Inferior parietal cortex (tissue), 1 donor: ENCODE measurements around the gene SERGEF.

Source experiments
- DNase-seq: peaks from one replicate; pipeline ENCODE4 v3.0.0-alpha.2; 2016; ENCODE audit errors: extremely low spot score

Gene SERGEF

DNA sequence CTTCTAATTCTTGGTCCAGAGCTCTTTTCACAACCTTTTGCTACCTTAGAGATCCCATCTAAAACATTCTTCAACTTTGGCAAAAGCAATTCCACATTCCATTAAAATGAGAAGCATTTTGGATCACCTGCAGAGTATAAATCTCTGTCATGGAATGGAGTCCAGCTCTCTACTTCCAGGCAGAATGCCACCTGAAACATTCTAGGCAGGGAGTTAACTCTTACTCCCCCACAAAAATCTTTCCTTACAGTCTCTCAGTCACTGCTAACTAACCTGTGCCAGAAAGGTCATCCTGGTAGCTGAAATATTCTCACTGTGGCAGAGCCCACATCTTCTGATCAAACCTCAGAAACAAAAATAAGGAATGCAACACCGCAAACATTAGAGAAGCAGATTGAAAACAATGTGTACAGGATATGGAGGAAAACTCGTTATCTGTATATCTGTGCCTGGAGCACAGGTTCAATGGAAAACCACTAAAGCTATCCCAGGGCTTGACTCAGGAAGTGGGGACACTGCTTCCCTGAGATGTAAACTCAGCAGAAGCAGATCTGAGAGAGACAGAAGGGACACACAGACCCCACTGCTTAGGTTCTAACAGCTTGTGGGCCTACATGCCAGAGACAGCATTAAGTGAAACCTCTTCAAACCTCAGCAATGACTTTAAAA lies 199.3 kb downstream of the SERGEF start:
- no peak for DNase-seq

GRCh38 chr11:17812865-17813187 lies 200.0 kb downstream of the SERGEF start:
- DNase-seq, result no peak

GRCh38 chr11:17812091-17812864 lies 200.6 kb downstream of the SERGEF start:
- DNase-seq, result no peak

GRCh38 chr11:17811352-17811751 lies 201.5 kb downstream of the SERGEF start:
- DNase-seq, result no peak

DNA sequence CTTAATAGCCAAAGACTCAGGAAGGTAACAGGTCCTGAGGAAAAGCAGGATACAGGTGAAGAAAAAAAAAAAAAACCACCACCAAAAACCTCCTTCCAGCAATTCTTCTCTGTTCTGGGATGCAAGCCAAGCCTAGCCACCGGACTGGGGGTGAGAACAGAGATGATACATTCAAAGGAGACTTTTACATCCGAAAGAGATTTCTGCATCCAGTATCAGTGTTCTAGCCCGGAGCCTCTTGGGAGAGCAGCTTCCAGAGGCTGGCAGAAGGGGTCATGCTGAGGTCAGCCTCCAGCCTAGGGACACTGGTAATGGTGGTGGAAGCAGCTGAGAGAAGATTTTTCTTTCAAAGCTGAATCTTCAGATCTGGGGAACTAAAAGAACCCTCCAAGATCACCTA lies 202.1 kb downstream of the SERGEF start:
- no peak for DNase-seq

- DNase-seq, result no peak
These were observed 202.8 kb downstream of the SERGEF start for GRCh38 chr11:17810041-17810440.

DNA sequence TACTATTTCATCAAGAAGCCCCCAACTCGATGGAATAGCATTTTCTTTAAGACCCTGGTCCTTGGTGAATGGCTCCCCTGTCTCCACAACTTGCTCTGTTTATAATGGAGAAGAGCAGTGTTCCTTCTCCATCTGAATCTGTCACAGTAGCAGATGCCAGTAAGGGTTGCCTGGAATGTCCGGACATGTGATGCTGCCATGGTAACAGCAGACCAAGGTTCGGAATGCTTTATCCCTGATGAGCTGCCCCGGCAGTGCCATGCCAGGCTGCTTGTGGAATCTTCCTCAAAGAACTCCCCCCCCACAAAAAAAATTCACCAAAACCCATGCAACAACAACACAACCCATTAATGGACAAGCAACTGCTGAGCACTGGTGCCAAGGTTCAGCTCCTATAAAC lies 205.8 kb downstream of the SERGEF start:
- DNase-seq, result no peak

DNA sequence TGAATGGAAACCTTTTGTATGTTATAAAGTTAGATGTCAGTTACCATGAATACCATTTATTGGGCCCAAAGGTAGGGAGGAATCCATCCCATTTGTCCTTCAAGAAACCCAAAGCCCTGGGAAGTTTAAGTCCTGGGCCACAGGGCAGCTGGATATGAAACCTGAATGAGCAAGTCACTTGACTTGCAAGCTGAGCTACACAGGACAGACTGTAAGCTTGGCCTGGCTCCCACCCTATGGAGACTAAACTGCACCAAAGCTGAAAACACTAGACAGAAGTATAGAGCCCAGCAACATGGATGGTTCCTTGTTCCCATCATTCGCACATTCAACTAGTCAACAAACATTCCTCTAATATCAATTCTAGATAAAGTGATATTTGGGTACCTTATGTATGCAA lies 207.0 kb downstream of the SERGEF start:
- DNase-seq, result no peak

- DNase-seq, result no peak
These were observed 207.8 kb downstream of the SERGEF start for GRCh38 chr11:17805043-17805442.

- peak; percentile 40 for DNase-seq
These were observed 209.0 kb downstream of the SERGEF start for GRCh38 chr11:17803754-17804334.

DNA sequence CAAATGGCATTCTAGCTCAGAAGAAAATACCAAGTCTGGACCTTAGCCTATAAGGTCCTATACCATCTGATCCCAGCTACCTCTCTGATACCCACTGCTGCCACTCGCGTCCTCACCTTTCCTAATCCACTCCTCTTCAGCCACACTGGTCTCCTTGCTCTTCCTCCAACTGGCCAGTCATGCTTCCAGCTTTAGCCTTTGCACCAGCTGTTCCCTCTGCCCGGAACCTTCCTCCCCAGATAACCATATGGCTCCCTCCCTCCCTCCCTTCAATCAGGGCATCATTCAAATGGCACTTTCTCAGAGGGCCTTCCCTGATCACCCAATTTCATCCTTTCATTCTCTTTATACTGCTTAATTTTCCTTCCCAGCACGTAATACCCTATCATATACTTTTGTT lies 210.4 kb downstream of the SERGEF start:
- DNase-seq, result no peak

DNA sequence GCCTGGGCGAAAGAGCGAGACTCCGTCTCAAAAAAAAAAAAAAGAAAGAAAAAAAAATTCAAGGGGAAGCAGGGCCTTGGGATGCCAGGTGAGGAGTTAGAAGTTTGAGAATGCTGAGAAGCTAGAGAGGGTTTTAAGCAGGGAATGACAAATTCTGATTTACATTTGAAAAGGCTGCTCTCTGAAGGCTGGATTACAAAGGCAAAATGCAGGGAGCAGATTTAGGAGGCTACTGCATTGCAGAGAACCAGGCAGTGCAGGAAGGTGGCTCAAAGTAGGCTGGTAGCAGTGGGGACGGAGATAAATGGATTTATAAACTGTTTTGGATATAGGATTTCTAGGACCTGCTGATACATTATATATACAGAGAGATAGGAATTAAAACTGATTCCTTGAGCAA lies 211.7 kb downstream of the SERGEF start:
- no peak for DNase-seq

- no peak for DNase-seq
These were observed 213.7 kb downstream of the SERGEF start for GRCh38 chr11:17799147-17799546.

GRCh38 chr11:17798716-17799115 lies 214.1 kb downstream of the SERGEF start:
- no peak for DNase-seq

DNA sequence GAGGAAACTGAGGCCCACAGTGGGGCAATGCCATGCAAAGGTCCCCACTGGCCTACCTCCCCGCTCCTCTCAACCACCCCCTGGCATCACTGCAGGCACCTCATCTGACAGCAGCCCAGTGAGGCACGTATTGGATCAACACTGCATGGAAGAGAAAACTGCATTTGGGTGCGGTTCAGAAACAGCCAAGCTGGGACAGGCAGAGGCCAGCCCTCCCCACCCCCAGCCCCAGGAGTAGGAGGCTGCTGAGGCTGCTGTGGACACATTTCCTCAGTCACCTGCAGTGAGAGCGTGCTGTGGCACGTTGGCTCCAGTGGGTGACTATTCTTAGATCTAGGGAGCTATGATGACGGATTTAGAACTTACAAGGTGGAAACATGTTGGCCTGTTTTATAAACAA lies 214.6 kb downstream of the SERGEF start:
- DNase-seq, result no peak

DNA sequence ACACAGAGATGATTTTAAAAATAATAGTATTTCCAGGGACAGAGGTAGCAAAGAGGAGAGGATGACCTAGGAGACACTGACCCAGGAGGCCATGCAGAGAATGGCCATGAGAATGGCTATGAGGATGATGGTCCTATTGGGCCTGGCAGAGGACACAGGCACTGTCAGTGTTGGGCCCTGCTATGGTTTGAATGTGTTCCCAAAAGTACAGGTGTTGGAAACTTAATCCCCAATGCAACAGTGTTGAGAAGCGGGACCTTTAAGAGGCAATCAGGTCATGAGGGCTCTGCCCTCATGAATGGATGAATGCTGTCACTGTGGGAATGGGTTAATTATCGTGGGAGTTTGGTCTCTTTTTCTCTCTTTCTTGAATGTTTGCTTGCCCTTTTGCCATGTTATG lies 216.7 kb downstream of the SERGEF start:
- DNase-seq, result no peak

GRCh38 chr11:17794981-17795380 lies 217.9 kb downstream of the SERGEF start:
- no peak for DNase-seq

DNA sequence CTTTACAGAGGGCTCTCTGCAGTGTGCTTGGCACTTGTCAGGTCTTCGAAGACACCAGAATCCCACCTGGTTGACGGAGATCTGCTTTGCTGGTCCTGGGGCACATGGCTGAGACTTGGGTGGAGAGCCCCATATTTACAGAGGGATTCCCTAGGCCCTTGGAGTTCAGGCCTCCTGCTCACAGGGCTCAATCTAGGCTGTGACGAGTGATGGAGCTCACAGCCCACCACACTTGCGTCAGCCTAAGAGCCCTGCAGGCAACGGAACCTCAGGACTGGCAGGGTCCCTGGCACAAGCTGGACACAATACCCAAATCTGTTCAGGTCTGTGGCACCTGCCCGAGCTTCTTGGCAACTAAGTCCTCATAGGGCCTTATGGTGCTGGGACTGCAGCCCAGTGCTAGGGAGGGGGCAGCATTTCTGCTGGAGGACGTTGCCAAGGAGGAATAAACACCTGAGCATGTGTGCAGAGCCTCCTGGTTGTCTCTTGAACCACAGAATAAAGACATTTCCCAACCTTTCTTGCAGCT lies 219.1 kb downstream of the SERGEF start:
- DNase-seq, result no peak

- no peak for DNase-seq
These were observed 220.7 kb downstream of the SERGEF start for GRCh38 chr11:17792161-17792560.

DNA sequence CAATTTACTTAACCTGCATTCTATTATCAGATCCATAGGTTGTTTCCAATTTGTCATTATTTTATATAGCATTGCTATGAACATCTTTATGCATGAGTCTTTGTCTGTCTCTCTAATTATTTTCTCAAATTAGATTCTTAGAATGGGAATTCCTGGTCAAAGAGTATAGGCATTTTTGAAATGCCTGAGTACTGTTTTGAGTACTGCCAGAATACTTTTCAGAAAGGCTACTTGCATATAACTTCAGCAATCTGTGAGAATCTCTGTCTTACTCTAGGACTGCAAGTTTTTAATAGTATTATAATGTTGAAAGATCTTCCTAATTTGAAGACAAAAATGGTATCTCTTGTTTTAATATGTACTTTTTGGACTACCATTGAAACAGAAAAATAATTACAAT lies 221.7 kb downstream of the SERGEF start:
- DNase-seq, result no peak

DNA sequence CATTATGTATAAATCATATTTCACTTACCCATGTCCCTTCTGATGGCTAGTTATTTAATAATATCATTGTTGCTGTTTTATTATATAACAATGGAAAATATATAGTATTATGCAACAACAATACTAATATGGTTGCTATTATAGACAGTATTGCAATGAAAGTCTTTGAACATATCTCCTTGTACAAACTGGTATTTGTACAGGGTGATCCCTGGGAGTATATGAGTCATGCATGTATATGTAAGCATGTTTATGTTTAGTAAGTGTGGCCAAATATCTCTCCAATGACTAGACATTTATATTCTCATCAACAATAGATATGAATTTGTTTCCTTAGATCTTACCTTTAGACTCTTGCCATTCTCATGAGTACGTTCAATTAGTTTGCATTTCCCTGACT lies 222.4 kb downstream of the SERGEF start:
- DNase-seq, result no peak

GRCh38 chr11:17788084-17788483 lies 224.8 kb downstream of the SERGEF start:
- no peak for DNase-seq
